ENCODE measurements around the gene IL10RA. TPM values are rescaled to one million over a fixed set of nuclear protein-coding genes. Genes with fewer than 3 reads are reported as not detected.

Gene IL10RA
- polyA plus RNA-seq, 1 experiment: not detected

- Histone ChIP-seq H3K27ac (ENCODE audit: low read depth, low read length) (no peak overlapping the region), H3K4me3 (ENCODE audit: low read depth, low read length) (no peak overlapping the region), H3K27me3 (ENCODE audit: control insufficient read depth, insufficient read depth, low read length) (peaks cover 14% of the 10 kb centered on the region), H3K9me3 (ENCODE audit: control insufficient read depth, insufficient read depth, low read length) (no peaks in the 10 kb centered on the region)
- CTCF ChIA-PET: interaction anchor here (1.0 to 3.0 kb wide), 6 partner anchors 107 to 525 kb away, joined by 3 to 18 read pairs (median 4); no protein-coding TSS in a partner anchor
- POLR2A ChIA-PET: no interaction called here
- no peak for TF ChIP-seq CTCF (IDR thresholded peaks at IDR 0.05; ENCODE audit: low read depth, low read length)
- no peak for DNase-seq (ENCODE audit: low read depth, low spot score)
Observed at GRCh38 chr11:117950993-117951961, 34.9 kb upstream of the IL10RA start.

GRCh38 chr11:117953024-117953671 lies 33.0 kb upstream of the IL10RA start:
- peaks cover 14% of the 10 kb centered on the region for H3K27me3 ChIP-seq (ENCODE audit: control insufficient read depth, insufficient read depth, low read length)
- CTCF ChIA-PET: interaction anchor here (1.0 to 3.0 kb wide), 3 partner anchors 135 to 528 kb away, joined by 3 to 18 read pairs (median 3); no protein-coding TSS in a partner anchor
- TF ChIP-seq CTCF (IDR thresholded peaks at IDR 0.05; ENCODE audit: low read depth, low read length): no peak
- H3K4me3 ChIP-seq (ENCODE audit: low read depth, low read length): no peak overlapping the region
- POLR2A ChIA-PET: no interaction called here
- no peak overlapping the region for H3K27ac ChIP-seq (ENCODE audit: low read depth, low read length)
- DNase-seq (ENCODE audit: low read depth, low spot score): no peak
- H3K9me3 ChIP-seq (ENCODE audit: control insufficient read depth, insufficient read depth, low read length): no peaks in the 10 kb centered on the region

GRCh38 chr11:117958949-117959348 lies 27.2 kb upstream of the IL10RA start:
- no peak for TF ChIP-seq CTCF (IDR thresholded peaks at IDR 0.05; ENCODE audit: low read depth, low read length)
- no peaks in the 10 kb centered on the region for H3K9me3 ChIP-seq (ENCODE audit: control insufficient read depth, insufficient read depth, low read length)
- ChIA-PET CTCF (no interaction called here), POLR2A (no interaction called here)
- H3K27me3 ChIP-seq (ENCODE audit: control insufficient read depth, insufficient read depth, low read length): no peaks in the 10 kb centered on the region
- no peak for DNase-seq (ENCODE audit: low read depth, low spot score)
- no peak overlapping the region for H3K4me3 ChIP-seq (ENCODE audit: low read depth, low read length)
- no peak overlapping the region for H3K27ac ChIP-seq (ENCODE audit: low read depth, low read length)

GRCh38 chr11:117959438-117960149 lies 26.6 kb upstream of the IL10RA start:
- DNase-seq (ENCODE audit: low read depth, low spot score): no peak
- CTCF ChIA-PET: interaction anchor here (1.5 to 1.7 kb wide), 2 partner anchors 13 to 141 kb away, joined by 5 read pairs; no protein-coding TSS in a partner anchor
- Histone ChIP-seq H3K27me3 (ENCODE audit: control insufficient read depth, insufficient read depth, low read length) (no peaks in the 10 kb centered on the region), H3K4me3 (ENCODE audit: low read depth, low read length) (no peak overlapping the region), H3K27ac (ENCODE audit: low read depth, low read length) (no peak overlapping the region), H3K9me3 (ENCODE audit: control insufficient read depth, insufficient read depth, low read length) (no peaks in the 10 kb centered on the region)
- TF ChIP-seq CTCF (IDR thresholded peaks at IDR 0.05; ENCODE audit: low read depth, low read length): no peak
- POLR2A ChIA-PET: no interaction called here

Data from AG04450 (cell line).